Astrocyte (in vitro differentiated cells and primary cell): Measurements from ENCODE around the gene ASPSCR1. TPM values are rescaled to one million over a fixed set of nuclear protein-coding genes. Genes with fewer than 3 reads are reported as not detected.

ENCODE experiments used
- DNase-seq: peaks from one replicate; pipeline ENCODE4 v3.0.0-alpha.2; 2010; ENCODE audit warnings: low read depth
- FAIRE-seq: peaks from 2 replicates; lab custom pipeline; 2011; peaks lifted over from hg19 to GRCh38; lab: Jason Lieb, UNC
- H2AFZ ChIP-seq: 2 replicates; pipeline ENCODE4 v1.6.0; 2012; ENCODE audit warnings: low read depth, low read length, inconsistent platforms
- H3K27ac ChIP-seq: 2 replicates; pipeline ENCODE4 v1.5.1; 2011; ENCODE audit warnings: low read depth, low read length, inconsistent platforms
- H3K27me3 ChIP-seq: 2 replicates; pipeline ENCODE4 v1.6.0; 2011; ENCODE audit warnings: low read length, inconsistent platforms; ENCODE audit not compliant: insufficient read depth
- H3K36me3 ChIP-seq: 2 replicates; pipeline ENCODE4 v1.5.1; 2011; ENCODE audit warnings: low read length, inconsistent platforms; ENCODE audit not compliant: insufficient read depth
- H3K4me1 ChIP-seq: 2 replicates; pipeline ENCODE4 v1.5.1; 2011; ENCODE audit warnings: low read length, inconsistent platforms; ENCODE audit not compliant: insufficient read depth
- H3K4me2 ChIP-seq: 2 replicates; pipeline ENCODE4 v1.6.0; 2012; ENCODE audit warnings: low read length, inconsistent platforms
- H3K4me3 ChIP-seq: 2 replicates; pipeline ENCODE4 v1.5.1; 2011; ENCODE audit warnings: low read depth, mild to moderate bottlenecking, low read length, inconsistent platforms; ENCODE audit not compliant: insufficient read depth
- H3K79me2 ChIP-seq: 2 replicates; pipeline ENCODE4 v1.6.0; 2012; ENCODE audit warnings: mild to moderate bottlenecking, low read length, inconsistent platforms; ENCODE audit not compliant: insufficient read depth
- H3K9ac ChIP-seq: 2 replicates; pipeline ENCODE4 v1.6.0; 2012; ENCODE audit warnings: mild to moderate bottlenecking, low read length, inconsistent platforms
- H3K9me3 ChIP-seq: 2 replicates; pipeline ENCODE4 v1.5.1; 2012; ENCODE audit warnings: low read depth, mild to moderate bottlenecking, low read length, inconsistent platforms; ENCODE audit not compliant: insufficient read depth
- H4K20me1 ChIP-seq: 2 replicates; pipeline ENCODE4 v1.6.0; 2012; ENCODE audit warnings: low read length, inconsistent platforms; ENCODE audit not compliant: insufficient read depth
- H3K27ac Mint-ChIP-seq: one replicate; pipeline ENCODE4 v1.8.0; 2021; ENCODE audit warnings: mild to moderate bottlenecking, mixed read lengths; ENCODE audit not compliant: unreplicated experiment
- H3K27me3 Mint-ChIP-seq: one replicate; pipeline ENCODE4 v1.8.0; 2021; ENCODE audit warnings: low read depth, mixed read lengths; ENCODE audit not compliant: unreplicated experiment
- H3K36me3 Mint-ChIP-seq: one replicate; pipeline ENCODE4 v1.8.0; 2021; ENCODE audit warnings: low read depth, mixed read lengths; ENCODE audit not compliant: unreplicated experiment
- H3K4me1 Mint-ChIP-seq: one replicate; pipeline ENCODE4 v1.8.0; 2021; ENCODE audit warnings: low read depth, mixed read lengths; ENCODE audit not compliant: unreplicated experiment
- H3K4me3 Mint-ChIP-seq: one replicate; pipeline ENCODE4 v1.8.0; 2021; ENCODE audit warnings: mild to moderate bottlenecking, moderate library complexity, mixed read lengths; ENCODE audit not compliant: unreplicated experiment
- H3K9me3 Mint-ChIP-seq: one replicate; pipeline ENCODE4 v1.8.0; 2021; ENCODE audit warnings: mild to moderate bottlenecking, mixed read lengths; ENCODE audit not compliant: unreplicated experiment
- CTCF ChIP-seq: IDR thresholded peaks from 2 replicates; pipeline ENCODE4 v1.5.1; 2011; ENCODE audit warnings: low read depth, mild to moderate bottlenecking, inconsistent platforms, low read length, moderate library complexity; ENCODE audit not compliant: insufficient read depth
- EZH2 ChIP-seq: IDR thresholded peaks from 2 replicates; pipeline ENCODE4 v1.6.1; 2012; ENCODE audit warnings: mild to moderate bottlenecking, low read length, inconsistent platforms; ENCODE audit not compliant: insufficient read depth
- total RNA-seq: library from RNA; stranded (reverse); gene quantifications from 2 replicates; pipeline ENCODE4 v1.2.1, GENCODE V29; 2021

The ASPSCR1 gene
- total RNA-seq, 1 donor from 2014 or later, result 25.5 TPM

- no peak overlapping the region for H3K27ac ChIP-seq
Measured at GRCh38 chr17:82005701-82006348, 28.4 kb downstream of the ASPSCR1 start.

GRCh38 chr17:82006468-82007227 lies 29.2 kb downstream of the ASPSCR1 start:
- Histone ChIP-seq H3K9ac (peak overlapping the region; percentile 58), H3K4me3 (no peak overlapping the region), H3K4me2 (peak overlapping the region; percentile 28)

More at GRCh38 chr17:82005701-82006348, 28.4 kb downstream of the ASPSCR1 start:
- H3K27me3 Mint-ChIP-seq, result no peaks in the 10 kb centered on the region
- no peaks in the 10 kb centered on the region for H3K79me2 ChIP-seq
- peak overlapping the region; percentile 28 for H3K4me2 ChIP-seq
- H3K36me3 ChIP-seq, result no peaks in the 10 kb centered on the region
- peaks cover 13% of the 10 kb centered on the region for H4K20me1 ChIP-seq
- H2AFZ ChIP-seq, result no peak overlapping the region
- no peaks in the 10 kb centered on the region for H3K9me3 ChIP-seq
- peak overlapping the region; percentile 47 for H3K27ac Mint-ChIP-seq
- H3K9ac ChIP-seq, result no peak overlapping the region
- peaks cover 18% of the 10 kb centered on the region for H3K4me1 Mint-ChIP-seq
- FAIRE-seq (no peak), DNase-seq (no peak)
- peaks cover 46% of the 10 kb centered on the region for H3K4me1 ChIP-seq
- no peak overlapping the region for H3K4me3 ChIP-seq
- H3K36me3 Mint-ChIP-seq, result no peaks in the 10 kb centered on the region
- H3K9me3 Mint-ChIP-seq, result no peaks in the 10 kb centered on the region
- H3K4me3 Mint-ChIP-seq, result peak overlapping the region; percentile 76
- no peak for TF ChIP-seq EZH2
- no peak for TF ChIP-seq CTCF
- H3K27me3 ChIP-seq, result no peaks in the 10 kb centered on the region

More at GRCh38 chr17:82006468-82007227, 29.2 kb downstream of the ASPSCR1 start:
- H3K27ac ChIP-seq, result no peak overlapping the region
- no peaks in the 10 kb centered on the region for H3K36me3 ChIP-seq
- peaks cover 18% of the 10 kb centered on the region for H3K4me1 Mint-ChIP-seq
- peak overlapping the region; percentile 47 for H3K27ac Mint-ChIP-seq
- FAIRE-seq (no peak), DNase-seq (peak; percentile 54)
- no peak overlapping the region for H2AFZ ChIP-seq
- H3K9me3 Mint-ChIP-seq, result no peaks in the 10 kb centered on the region
- peaks cover 6% of the 10 kb centered on the region for H4K20me1 ChIP-seq
- peak overlapping the region; percentile 76 for H3K4me3 Mint-ChIP-seq
- no peaks in the 10 kb centered on the region for H3K27me3 ChIP-seq
- no peaks in the 10 kb centered on the region for H3K79me2 ChIP-seq
- H3K4me1 ChIP-seq, result peaks cover 41% of the 10 kb centered on the region
- H3K9me3 ChIP-seq, result no peaks in the 10 kb centered on the region
- TF ChIP-seq EZH2 (no peak), CTCF (no peak)
- H3K27me3 Mint-ChIP-seq, result no peaks in the 10 kb centered on the region
- no peaks in the 10 kb centered on the region for H3K36me3 Mint-ChIP-seq
